HT-29 (cell line): Measurements from ENCODE around the gene CCL21. TPM values are rescaled to one million over a fixed set of nuclear protein-coding genes. Genes with fewer than 3 reads are reported as not detected.

ENCODE experiments used
- DNase-seq: peaks from one replicate; pipeline ENCODE4 v3.0.0-alpha.2; 2015; ENCODE audit warnings: low spot score
- small RNA-seq: library from RNA; depleted of rRNA; stranded (forward); fragments of <200 nt; gene quantifications from one replicate; pipeline ENCODE3, GENCODE V24; 2014
- total RNA-seq: library from RNA; depleted of rRNA; stranded (reverse); fragments of >200 nt; shearing (Covaris generic); gene quantifications from 2 replicates; pipeline ENCODE4 v1.2.3, GENCODE V29; 2014; rRNA removed

The CCL21 gene
- total RNA-seq, 1 experiment from 2014 or later, result not detected

- peak; percentile 87 for DNase-seq
Observed at GRCh38 chr9:34675048-34675714, 34.8 kb downstream of the CCL21 start.

- DNase-seq, result no peak
Observed at GRCh38 chr9:34674440-34674839, 35.5 kb downstream of the CCL21 start.

- DNase-seq, result no peak
Observed at GRCh38 chr9:34671307-34671706, 38.6 kb downstream of the CCL21 start.

- no peak for DNase-seq
Observed at GRCh38 chr9:34669809-34670562, 40.0 kb downstream of the CCL21 start.

GRCh38 chr9:34665381-34666250 lies 44.3 kb downstream of the CCL21 start:
- peak; percentile 91 for DNase-seq

- DNase-seq, result no peak
Observed at GRCh38 chr9:34665067-34665380, 44.9 kb downstream of the CCL21 start.

GRCh38 chr9:34664281-34665066 lies 45.5 kb downstream of the CCL21 start:
- peak; percentile 89 for DNase-seq

- no peak for DNase-seq
Observed at GRCh38 chr9:34663303-34663605, 46.7 kb downstream of the CCL21 start.

GRCh38 chr9:34662526-34663302 lies 47.2 kb downstream of the CCL21 start, which contains the start of gene CCL27:
TSS of gene CCL27 (minus strand) at chr9:34662657. CDS start at chr9:34662633, 24 bp downstream.
- DNase-seq, result no peak

- peak; percentile 23 for DNase-seq
Observed at GRCh38 chr9:34659592-34660253, 50.2 kb downstream of the CCL21 start.

Small RNA genes within 50 kb of the gene (small RNA-seq; reads per million reads assigned to genes)
- not detected for gene CCL27

Other genes with a start within 250 kb of the CCL21 start
- 0.94 and 1.4 TPM in 2 replicates for gene ENHO, start 187.1 kb downstream of the CCL21 start, total RNA-seq
- not detected in 2 replicates for gene CNTFR, start 120.4 kb downstream of the CCL21 start, total RNA-seq
- 48.7 and 67.6 TPM in 2 replicates for gene RPP25L, start 98.0 kb downstream of the CCL21 start, total RNA-seq
- gene DCTN3, start 89.6 kb downstream of the CCL21 start, total RNA-seq, result 72.7 and 98.1 TPM in 2 replicates
- gene ARID3C, start 81.1 kb downstream of the CCL21 start, total RNA-seq, result not detected in 2 replicates
- gene SIGMAR1, start 72.3 kb downstream of the CCL21 start, total RNA-seq, result 239 and 269 TPM in 2 replicates
- gene GALT, start 63.5 kb downstream of the CCL21 start, total RNA-seq, result 25.5 and 32.8 TPM in 2 replicates
- 1.7 and 4.7 TPM in 2 replicates for gene IL11RA, start 58.0 kb downstream of the CCL21 start, total RNA-seq
- not detected in 2 replicates for gene CCL27, start 47.5 kb downstream of the CCL21 start, total RNA-seq
- not detected in 2 replicates for gene CCL19, start 18.9 kb downstream of the CCL21 start, total RNA-seq
- gene PHF24, start 248.1 kb upstream of the CCL21 start, total RNA-seq, result not detected in 2 replicates